ENCODE measurements around the gene CMKLR1. TPM values are rescaled to one million over a fixed set of nuclear protein-coding genes. Genes with fewer than 3 reads are reported as not detected.

CMKLR1 gene
- total RNA-seq, 1 experiment from 2014 or later, result 0.15 TPM

DNA sequence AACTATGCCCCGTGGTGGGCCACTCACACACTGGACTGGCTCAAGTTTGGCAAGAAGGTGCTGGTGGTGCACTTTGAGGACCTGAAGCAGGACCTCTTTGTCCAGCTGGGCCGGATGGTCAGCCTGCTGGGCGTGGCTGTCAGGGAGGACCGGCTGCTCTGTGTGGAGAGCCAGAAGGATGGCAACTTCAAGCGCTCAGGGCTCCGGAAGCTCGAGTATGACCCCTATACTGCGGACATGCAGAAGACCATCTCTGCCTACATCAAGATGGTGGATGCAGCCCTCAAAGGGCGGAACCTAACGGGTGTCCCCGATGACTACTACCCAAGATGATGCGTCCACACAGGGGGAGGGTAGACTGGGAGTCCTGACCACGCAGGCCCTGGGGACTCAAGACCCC lies 91.1 kb downstream of the CMKLR1 start:
- Histone ChIP-seq H3K27me3 (ENCODE audit: insufficient read depth, low read length) (peaks cover 77% of the 10 kb centered on the region), H3K4me2 (ENCODE audit: low read length) (no peak overlapping the region), H4K20me1 (ENCODE audit: insufficient read depth) (no peaks in the 10 kb centered on the region), H3K4me1 (ENCODE audit: control insufficient read depth in 1 of 2, insufficient read depth in 2 of 2, low read length in 2 of 2) (no peaks in the 10 kb centered on the region), H3K4me3 (replicated peaks in 1 of 2; ENCODE audit: low read depth in 1 of 2, low read length in 2 of 2) (no peak overlapping the region), H3K9ac (ENCODE audit: low read length) (no peak overlapping the region), H3K36me3 (ENCODE audit: control insufficient read depth in 1 of 2, insufficient read depth in 2 of 2, low read length in 2 of 2) (no peaks in the 10 kb centered on the region), H2AFZ (ENCODE audit: low read depth, low read length, poor library complexity, severe bottlenecking) (no peak overlapping the region), H3K9me3 (ENCODE audit: control insufficient read depth in 1 of 2, insufficient read depth in 1 of 2, low read depth in 1 of 2, low read length in 2 of 2) (no peaks in the 10 kb centered on the region), H3K27ac (ENCODE audit: low read depth, low read length) (no peak overlapping the region), H3K9me2 (ENCODE audit: insufficient read depth) (no peaks in the 10 kb centered on the region), H3K79me2 (ENCODE audit: insufficient read depth, low read length) (no peaks in the 10 kb centered on the region)
- TF ChIP-seq SIN3A (IDR thresholded peaks at IDR 0.05; ENCODE audit: low read depth), result no peak
- no peak for TF ChIP-seq SRF (IDR thresholded peaks at IDR 0.05; ENCODE audit: low read depth)
- TF ChIP-seq JUND (IDR thresholded peaks at IDR 0.05), result no peak
- no peak for TF ChIP-seq POLR2AphosphoS5 (IDR thresholded peaks at IDR 0.05; ENCODE audit: low read depth, low read length)
- no peak for TF ChIP-seq CBX3 (IDR thresholded peaks at IDR 0.05; ENCODE audit: low read depth)
- TF ChIP-seq POLR2A (IDR thresholded peaks at IDR 0.05; ENCODE audit: borderline replicate concordance, extremely low read depth, insufficient read depth, insufficient read length), result no peak
- TF ChIP-seq, protein P1, sequence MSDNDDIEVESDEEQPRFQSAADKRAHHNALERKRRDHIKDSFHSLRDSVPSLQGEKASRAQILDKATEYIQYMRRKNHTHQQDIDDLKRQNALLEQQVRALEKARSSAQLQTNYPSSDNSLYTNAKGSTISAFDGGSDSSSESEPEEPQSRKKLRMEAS (IDR thresholded peaks at IDR 0.05), result no peak
- no peak for TF ChIP-seq EZH2phosphoT487 (IDR thresholded peaks at IDR 0.05; ENCODE audit: borderline replicate concordance)
- TF ChIP-seq ZFX (IDR thresholded peaks at IDR 0.05), result no peak
- no peak for TF ChIP-seq ZNF274 (IDR thresholded peaks at IDR 0.05; ENCODE audit: low read depth, low read length)
- no peak for TF ChIP-seq FOSL1 (IDR thresholded peaks at IDR 0.05; ENCODE audit: low read depth)
- ChIA-PET CTCF (no interaction called here), POLR2A (no interaction called here), RAD21 (ENCODE audit: low non-redundant PET in 1 of 2, low total read pairs in 2 of 2, uncharacterized antibody in 2 of 2, unreplicated experiment in 2 of 2) (no interaction called here)
- intact Hi-C loops (cut with micrococcal nuclease), result no loop called here
- no peak for DNase-seq (ENCODE audit: low read depth, low spot score)
- no TSS peak for BruUV-seq (replicated peaks)
- no peak for ATAC-seq

GRCh38 chr12:108247130-108247529 lies 92.0 kb downstream of the CMKLR1 start:
- no peaks in the 10 kb centered on the region for H3K4me1 ChIP-seq (ENCODE audit: control insufficient read depth in 1 of 2, insufficient read depth in 2 of 2, low read length in 2 of 2)
- H3K9ac ChIP-seq (ENCODE audit: low read length), result no peak overlapping the region
- intact Hi-C loops (cut with micrococcal nuclease), result no loop called here
- ATAC-seq (no peak), DNase-seq (ENCODE audit: low read depth, low spot score) (no peak)
- no peaks in the 10 kb centered on the region for H3K9me3 ChIP-seq (ENCODE audit: control insufficient read depth in 1 of 2, insufficient read depth in 1 of 2, low read depth in 1 of 2, low read length in 2 of 2)
- H3K4me2 ChIP-seq (ENCODE audit: low read length), result no peak overlapping the region
- RAD21 ChIA-PET (ENCODE audit: low non-redundant PET in 1 of 2, low total read pairs in 2 of 2, uncharacterized antibody in 2 of 2, unreplicated experiment in 2 of 2), result interaction anchor here in 1 of 2 experiments (0.6 kb wide), 1 partner anchor 12 kb away, joined by 3 read pairs; no protein-coding TSS in a partner anchor
- H3K27ac ChIP-seq (ENCODE audit: low read depth, low read length), result no peak overlapping the region
- H3K79me2 ChIP-seq (ENCODE audit: insufficient read depth, low read length), result no peaks in the 10 kb centered on the region
- CTCF ChIA-PET, result no interaction called here
- no peaks in the 10 kb centered on the region for H4K20me1 ChIP-seq (ENCODE audit: insufficient read depth)
- no TSS peak for BruUV-seq (replicated peaks)
- no peaks in the 10 kb centered on the region for H3K9me2 ChIP-seq (ENCODE audit: insufficient read depth)
- peaks cover 68% of the 10 kb centered on the region for H3K27me3 ChIP-seq (ENCODE audit: insufficient read depth, low read length)
- POLR2A ChIA-PET, result no interaction called here
- H3K4me3 ChIP-seq (replicated peaks in 1 of 2; ENCODE audit: low read depth in 1 of 2, low read length in 2 of 2), result no peak overlapping the region
- no peaks in the 10 kb centered on the region for H3K36me3 ChIP-seq (ENCODE audit: control insufficient read depth in 1 of 2, insufficient read depth in 2 of 2, low read length in 2 of 2)
- no peak overlapping the region for H2AFZ ChIP-seq (ENCODE audit: low read depth, low read length, poor library complexity, severe bottlenecking)
- TF ChIP-seq ELF1 (IDR thresholded peaks at IDR 0.05; ENCODE audit: borderline replicate concordance, low read depth) (no peak), CEBPB (IDR thresholded peaks at IDR 0.05; ENCODE audit: low read depth) (no peak), JUND (IDR thresholded peaks at IDR 0.05) (no peak), FOSL1 (IDR thresholded peaks at IDR 0.05; ENCODE audit: low read depth) (no peak), POLR2AphosphoS5 (IDR thresholded peaks at IDR 0.05; ENCODE audit: low read depth, low read length) (no peak), POLR2A (IDR thresholded peaks at IDR 0.05; ENCODE audit: borderline replicate concordance, extremely low read depth, insufficient read depth, insufficient read length) (no peak), EGR1 (IDR thresholded peaks at IDR 0.05; ENCODE audit: low read depth) (no peak), EZH2phosphoT487 (IDR thresholded peaks at IDR 0.05; ENCODE audit: borderline replicate concordance) (no peak), TCF7L2 (IDR thresholded peaks at IDR 0.05; ENCODE audit: borderline replicate concordance, extremely low read depth, insufficient read depth, insufficient read length) (no peak)
- TF ChIP-seq, protein P2, sequence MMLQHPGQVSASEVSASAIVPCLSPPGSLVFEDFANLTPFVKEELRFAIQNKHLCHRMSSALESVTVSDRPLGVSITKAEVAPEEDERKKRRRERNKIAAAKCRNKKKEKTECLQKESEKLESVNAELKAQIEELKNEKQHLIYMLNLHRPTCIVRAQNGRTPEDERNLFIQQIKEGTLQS (IDR thresholded peaks at IDR 0.05), result no peak
- TF ChIP-seq, protein P1 (IDR thresholded peaks at IDR 0.05), result no peak
- TF ChIP-seq, protein P3, sequence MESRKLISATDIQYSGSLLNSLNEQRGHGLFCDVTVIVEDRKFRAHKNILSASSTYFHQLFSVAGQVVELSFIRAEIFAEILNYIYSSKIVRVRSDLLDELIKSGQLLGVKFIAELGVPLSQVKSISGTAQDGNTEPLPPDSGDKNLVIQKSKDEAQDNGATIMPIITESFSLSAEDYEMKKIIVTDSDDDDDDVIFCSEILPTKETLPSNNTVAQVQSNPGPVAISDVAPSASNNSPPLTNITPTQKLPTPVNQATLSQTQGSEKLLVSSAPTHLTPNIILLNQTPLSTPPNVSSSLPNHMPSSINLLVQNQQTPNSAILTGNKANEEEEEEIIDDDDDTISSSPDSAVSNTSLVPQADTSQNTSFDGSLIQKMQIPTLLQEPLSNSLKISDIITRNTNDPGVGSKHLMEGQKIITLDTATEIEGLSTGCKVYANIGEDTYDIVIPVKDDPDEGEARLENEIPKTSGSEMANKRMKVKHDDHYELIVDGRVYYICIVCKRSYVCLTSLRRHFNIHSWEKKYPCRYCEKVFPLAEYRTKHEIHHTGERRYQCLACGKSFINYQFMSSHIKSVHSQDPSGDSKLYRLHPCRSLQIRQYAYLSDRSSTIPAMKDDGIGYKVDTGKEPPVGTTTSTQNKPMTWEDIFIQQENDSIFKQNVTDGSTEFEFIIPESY (IDR thresholded peaks at IDR 0.05; ENCODE audit: extremely low read depth, insufficient replicate concordance, low read length), result no peak
